ENCODE data around the gene PLPP3.

The PLPP3 gene

GRCh38 chr1:56520016-56520601 lies 59.3 kb downstream of the PLPP3 start:
- DNase-seq (ENCODE audit: low read depth), result no peak

GRCh38 chr1:56517404-56518130 lies 61.8 kb downstream of the PLPP3 start:
- DNase-seq (ENCODE audit: low read depth), result no peak

- DNase-seq (ENCODE audit: low read depth), result no peak
Measured at GRCh38 chr1:56516539-56517252, 62.7 kb downstream of the PLPP3 start.

GRCh38 chr1:56515898-56516538 lies 63.3 kb downstream of the PLPP3 start:
- DNase-seq (ENCODE audit: low read depth), result no peak

- DNase-seq (ENCODE audit: low read depth), result no peak
Measured at GRCh38 chr1:56512724-56513494, 66.5 kb downstream of the PLPP3 start.

- no peak for DNase-seq (ENCODE audit: low read depth)
Measured at GRCh38 chr1:56511766-56512165, 67.6 kb downstream of the PLPP3 start.

- no peak for DNase-seq (ENCODE audit: low read depth)
Measured at GRCh38 chr1:56511364-56511763, 68.0 kb downstream of the PLPP3 start.

GRCh38 chr1:56510642-56511021 lies 68.7 kb downstream of the PLPP3 start:
- DNase-seq (ENCODE audit: low read depth), result no peak

- DNase-seq (ENCODE audit: low read depth), result no peak
Measured at GRCh38 chr1:56509713-56510641, 69.4 kb downstream of the PLPP3 start.

GRCh38 chr1:56508523-56508983 lies 70.8 kb downstream of the PLPP3 start:
- no peak for DNase-seq (ENCODE audit: low read depth)

GRCh38 chr1:56507925-56508522 lies 71.3 kb downstream of the PLPP3 start:
- DNase-seq (ENCODE audit: low read depth), result no peak

GRCh38 chr1:56506951-56507491 lies 72.3 kb downstream of the PLPP3 start:
- DNase-seq (ENCODE audit: low read depth), result no peak

GRCh38 chr1:56505792-56506743 lies 73.3 kb downstream of the PLPP3 start:
- DNase-seq (ENCODE audit: low read depth), result no peak

- DNase-seq (ENCODE audit: low read depth), result no peak
Measured at GRCh38 chr1:56502700-56503245, 76.6 kb downstream of the PLPP3 start.

- DNase-seq (ENCODE audit: low read depth), result no peak
Measured at GRCh38 chr1:56501888-56502287, 77.5 kb downstream of the PLPP3 start.

GRCh38 chr1:56501426-56501825 lies 77.9 kb downstream of the PLPP3 start:
- DNase-seq (ENCODE audit: low read depth), result no peak

- DNase-seq (ENCODE audit: low read depth), result no peak
Measured at GRCh38 chr1:56496821-56497772, 82.3 kb downstream of the PLPP3 start.

Measured in stimulated activated CD8-positive, alpha-beta memory T cell treated with anti-CD3 and anti-CD28 coated beads, Interleukin-7, amount 100 ng/mL, for 24 hours (primary cell).